PC-3 (cell line): ENCODE measurements around the gene HRC. TPM values are rescaled to one million over a fixed set of nuclear protein-coding genes. Genes with fewer than 3 reads are reported as not detected.

Experiments used
- ATAC-seq: fragments of 200-7000 bp; cut with Tn5 transposase; 2 replicates; pipeline ENCODE4 v1.9.1; 2020; ENCODE audit warnings: mild to moderate bottlenecking, moderate library complexity
- BruUV-seq: library from RNA; stranded (reverse); fragments of 400-500 nt; replicated peaks from 2 replicates; lab custom pipeline; 2021; lab: Mats Ljungman, UMichigan
- CTCF ChIA-PET: fragments of 300-600 bp; sonication (Branson Sonifier 250); formaldehyde crosslinking; loops from one replicate; lab custom pipeline; 2022; ENCODE audit warnings: antibody characterized with exemption; lab: Charles Lee
- POLR2A ChIA-PET: fragments of 300-600 bp; sonication (Branson Sonifier 250); formaldehyde crosslinking; loops from one replicate; lab custom pipeline; 2022; ENCODE audit warnings: antibody characterized with exemption; ENCODE audit not compliant: unreplicated experiment; lab: Charles Lee
- DNase-seq: peaks from one replicate; pipeline ENCODE4 v3.0.0-alpha.2; 2015
- H2AFZ ChIP-seq: fragments of 300-600 bp; sonication (generic); 2 replicates; pipeline ENCODE4 v1.6.0; 2016; ENCODE audit warnings: antibody characterized with exemption, low read length
- H3F3A ChIP-seq: fragments of 300-600 bp; sonication (generic); one replicate; pipeline ENCODE4 v1.6.0; 2017; ENCODE audit warnings: antibody characterized with exemption, low read length, control low read depth, mild to moderate bottlenecking; ENCODE audit not compliant: unreplicated experiment
- H3K27ac ChIP-seq: fragments of 300-600 bp; sonication (generic); 2 replicates; pipeline ENCODE4 v1.5.1; 2016; ENCODE audit warnings: mild to moderate bottlenecking, low read length
- H3K27me3 ChIP-seq: fragments of 300-600 bp; sonication (generic); 2 replicates; pipeline ENCODE4 v1.6.1; 2016; ENCODE audit warnings: low read length, mixed read lengths
- H3K36me3 ChIP-seq: fragments of 300-600 bp; sonication (generic); 2 replicates; pipeline ENCODE4 v1.6.1; 2016; ENCODE audit warnings: low read depth, mixed run types, low read length, mixed read lengths
- H3K4me1 ChIP-seq: fragments of 300-600 bp; sonication (generic); 2 replicates; pipeline ENCODE4 v1.5.1; 2016; ENCODE audit warnings: low read length; ENCODE audit not compliant: insufficient read depth
- H3K4me2 ChIP-seq: fragments of 300-600 bp; sonication (generic); 2 replicates; pipeline ENCODE4 v1.6.0; 2016; ENCODE audit warnings: low read length
- H3K4me3 ChIP-seq: fragments of 300-600 bp; sonication (generic); 2 replicates; pipeline ENCODE4 v1.5.1; 2016; ENCODE audit warnings: mild to moderate bottlenecking, low read length, mixed read lengths
- H3K79me2 ChIP-seq: fragments of 300-600 bp; sonication (generic); 2 replicates; pipeline ENCODE4 v1.6.1; 2017; ENCODE audit warnings: low read length, mixed read lengths
- H3K9ac ChIP-seq: fragments of 300-600 bp; sonication (generic); 2 replicates; pipeline ENCODE4 v1.6.0; 2016; ENCODE audit warnings: mild to moderate bottlenecking, low read length
- H3K9me2 ChIP-seq: fragments of 300-600 bp; sonication (generic); replicated peaks from 2 replicates; pipeline ENCODE4 v1.6.1; 2016; ENCODE audit warnings: mixed run types, low read length, mixed read lengths
- H3K9me3 ChIP-seq: fragments of 300-600 bp; sonication (generic); 2 replicates; pipeline ENCODE4 v1.6.1; 2016; ENCODE audit warnings: low read length, mixed read lengths
- H4K20me1 ChIP-seq: fragments of 300-600 bp; sonication (generic); 2 replicates; pipeline ENCODE4 v1.6.1; 2016; ENCODE audit warnings: low read length, mixed read lengths
- CTCF ChIP-seq: fragments of 300-600 bp; sonication (generic); conservative IDR thresholded peaks from 2 replicates; pipeline ENCODE4 v1.5.1; 2017; ENCODE audit warnings: antibody characterized with exemption, low read depth, mild to moderate bottlenecking, low read length
- EZH2 ChIP-seq: fragments of 300-600 bp; sonication (generic); IDR thresholded peaks from one replicate; pipeline ENCODE4 v1.6.1; 2017; ENCODE audit warnings: antibody characterized with exemption, mild to moderate bottlenecking, low read length; ENCODE audit not compliant: unreplicated experiment
- EZH2phosphoT487 ChIP-seq: fragments of 300-600 bp; sonication (generic); IDR thresholded peaks from 2 replicates; pipeline ENCODE4 v1.6.1; 2018; ENCODE audit warnings: mild to moderate bottlenecking, antibody characterized with exemption, low read length, borderline replicate concordance
- intact Hi-C: fragments of 100-400 bp; cut with micrococcal nuclease; formaldehyde crosslinking; loops from 2 replicates; pipeline ENCODE4 v1.9.0; 2023
- total RNA-seq: library from RNA; depleted of rRNA; stranded (reverse); fragments of >200 nt; gene quantifications from 2 replicates; pipeline ENCODE4 v1.2.3, GENCODE V29; 2014

Gene HRC
- total RNA-seq, 1 experiment from 2014 or later = not detected

GRCh38 chr19:49118565-49119410 is 36.4 kb downstream of the HRC start, which contains the start of gene C19orf73:
Gene C19orf73 (minus strand): TSS chr19:49119143. CDS start chr19:49119022, 121 bp downstream.
- Histone ChIP-seq H3K4me2 (peak within 1 kb of the TSS; percentile 84), H3K9ac (peak within 1 kb of the TSS; percentile 70), H3F3A (no peaks in the 10 kb centered on the region), H3K27ac (peak within 1 kb of the TSS; percentile 52; the same call in 1 of the 2 replicates), H3K9me2 (no peaks in the 10 kb centered on the region), H3K9me3 (no peaks in the 10 kb centered on the region), H3K4me1 (peaks cover 8% of the 10 kb centered on the region; the same call in 1 of the 2 replicates), H4K20me1 (no peaks in the 10 kb centered on the region), H3K4me3 (peak within 1 kb of the TSS; percentile 75), H3K36me3 (no peaks in the 10 kb centered on the region), H2AFZ (peak within 1 kb of the TSS; percentile 88), H3K79me2 (no peaks in the 10 kb centered on the region), H3K27me3 (no peaks in the 10 kb centered on the region)
- TSS peak; percentile 87 for BruUV-seq
- ATAC-seq = peak; percentile 78
- DNase-seq = peak; percentile 86
- ChIA-PET POLR2A (no interaction called here), CTCF (no interaction called here)
- no peak for TF ChIP-seq EZH2
- TF ChIP-seq CTCF = no peak
- no peak for TF ChIP-seq EZH2phosphoT487
- intact Hi-C loops = no loop called here

GRCh38 chr19:49117677-49118564 is 37.3 kb downstream of the HRC start:
- Histone ChIP-seq H3K9ac (peak overlapping the region; percentile 70), H3K27ac (no peak overlapping the region), H3K27me3 (no peaks in the 10 kb centered on the region), H2AFZ (peak overlapping the region; percentile 88), H3F3A (no peaks in the 10 kb centered on the region), H3K4me1 (peaks cover 10% of the 10 kb centered on the region; the same call in 1 of the 2 replicates), H3K9me3 (no peaks in the 10 kb centered on the region), H3K36me3 (no peaks in the 10 kb centered on the region), H4K20me1 (no peaks in the 10 kb centered on the region), H3K4me2 (peak overlapping the region; percentile 84), H3K9me2 (no peaks in the 10 kb centered on the region), H3K79me2 (no peaks in the 10 kb centered on the region), H3K4me3 (peak overlapping the region; percentile 75)
- intact Hi-C loops = no loop called here
- ChIA-PET CTCF (no interaction called here), POLR2A (no interaction called here)
- BruUV-seq = no TSS peak
- TF ChIP-seq CTCF = no peak
- no peak for TF ChIP-seq EZH2
- no peak for TF ChIP-seq EZH2phosphoT487
- DNase-seq (no peak), ATAC-seq (no peak; the same call in 1 of the 2 replicates)
